DOHH2 (cell line): Measurements from ENCODE around the gene CCDC85A.

Source experiments
- H3F3A ChIP-seq: fragments of 200-600 bp; sonication (generic), shearing (Covaris generic); 2 replicates; pipeline ENCODE4 v1.6.0; 2016; ENCODE audit warnings: antibody characterized with exemption, mild to moderate bottlenecking; ENCODE audit not compliant: control insufficient read depth, insufficient read depth
- H3K27ac ChIP-seq: fragments of 200-600 bp; sonication (generic); 2 replicates; pipeline ENCODE4 v1.5.1; 2014; ENCODE audit warnings: low read depth, mild to moderate bottlenecking, low read length, moderate library complexity
- H3K27me3 ChIP-seq: fragments of 200-600 bp; sonication (generic); 2 replicates; pipeline ENCODE4 v1.6.1; 2014; ENCODE audit warnings: mild to moderate bottlenecking, low read length, mixed read lengths; ENCODE audit not compliant: control insufficient read depth
- H3K36me3 ChIP-seq: fragments of 200-600 bp; sonication (generic); 2 replicates; pipeline ENCODE4 v1.6.1; 2014; ENCODE audit warnings: mild to moderate bottlenecking, low read length, moderate library complexity, mixed read lengths; ENCODE audit not compliant: control insufficient read depth
- H3K4me1 ChIP-seq: fragments of 200-600 bp; sonication (generic); 2 replicates; pipeline ENCODE4 v1.6.1; 2014; ENCODE audit warnings: mild to moderate bottlenecking, low read length, mixed read lengths; ENCODE audit not compliant: control insufficient read depth
- H3K4me2 ChIP-seq: fragments of 200-600 bp; sonication (generic); 2 replicates; pipeline ENCODE4 v1.6.0; 2014; ENCODE audit warnings: mild to moderate bottlenecking, low read length, moderate library complexity
- H3K4me3 ChIP-seq: fragments of 200-600 bp; sonication (generic); 2 replicates; pipeline ENCODE4 v1.5.1; 2014; ENCODE audit warnings: mild to moderate bottlenecking, low read length, mixed read lengths
- H3K79me2 ChIP-seq: fragments of 200-600 bp; sonication (generic); 2 replicates; pipeline ENCODE4 v1.6.1; 2014; ENCODE audit warnings: mild to moderate bottlenecking, low read length, mixed read lengths; ENCODE audit not compliant: control insufficient read depth
- H3K9me2 ChIP-seq: fragments of 200-600 bp; sonication (generic); replicated peaks from 2 replicates; pipeline ENCODE4 v1.6.1; 2014; ENCODE audit warnings: mild to moderate bottlenecking, low read length, mixed read lengths; ENCODE audit not compliant: control insufficient read depth
- H3K9me3 ChIP-seq: fragments of 200-600 bp; sonication (generic); 2 replicates; pipeline ENCODE4 v1.6.1; 2014; ENCODE audit warnings: antibody characterized with exemption, low read length, mixed read lengths; ENCODE audit not compliant: control insufficient read depth, insufficient read depth
- H4K20me1 ChIP-seq: fragments of 200-600 bp; sonication (generic); 2 replicates; pipeline ENCODE4 v1.6.0; 2014; ENCODE audit warnings: low read depth, mild to moderate bottlenecking, antibody characterized with exemption, low read length, moderate library complexity; ENCODE audit not compliant: control insufficient read depth, insufficient read depth
- CTCF ChIP-seq: fragments of 200-600 bp; sonication (generic); IDR thresholded peaks from one replicate; pipeline ENCODE4 v1.5.1; 2014; ENCODE audit warnings: antibody characterized with exemption, mild to moderate bottlenecking, low read depth, low read length; ENCODE audit not compliant: poor library complexity, severe bottlenecking
- EZH2phosphoT487 ChIP-seq: fragments of 200-600 bp; sonication (generic); IDR thresholded peaks from 2 replicates; pipeline ENCODE4 v1.6.1; 2017; ENCODE audit warnings: borderline replicate concordance, mild to moderate bottlenecking, antibody characterized with exemption, low read length, moderate library complexity, mixed read lengths

CCDC85A gene

GRCh38 chr2:56314796-56315195 lies 131.0 kb downstream of the CCDC85A start:
- H3K27ac ChIP-seq, result no peak overlapping the region
- H3F3A ChIP-seq, result no peaks in the 10 kb centered on the region
- H3K4me2 ChIP-seq, result no peak overlapping the region
- H3K9me3 ChIP-seq, result no peaks in the 10 kb centered on the region
- no peaks in the 10 kb centered on the region for H4K20me1 ChIP-seq
- no peak overlapping the region for H3K4me3 ChIP-seq
- no peaks in the 10 kb centered on the region for H3K9me2 ChIP-seq
- no peaks in the 10 kb centered on the region for H3K27me3 ChIP-seq
- TF ChIP-seq CTCF (no peak), EZH2phosphoT487 (no peak)
- no peaks in the 10 kb centered on the region for H3K36me3 ChIP-seq
- H3K4me1 ChIP-seq, result peaks cover 13% of the 10 kb centered on the region; the same call in 1 of the 2 replicates
- no peaks in the 10 kb centered on the region for H3K79me2 ChIP-seq

GRCh38 chr2:56315376-56315775 lies 131.6 kb downstream of the CCDC85A start:
- Histone ChIP-seq H3K4me2 (no peak overlapping the region), H3K9me2 (no peaks in the 10 kb centered on the region), H3K4me1 (peaks cover 13% of the 10 kb centered on the region; the same call in 1 of the 2 replicates), H4K20me1 (no peaks in the 10 kb centered on the region), H3K27ac (no peak overlapping the region), H3K27me3 (no peaks in the 10 kb centered on the region), H3F3A (no peaks in the 10 kb centered on the region), H3K4me3 (no peak overlapping the region), H3K79me2 (no peaks in the 10 kb centered on the region), H3K9me3 (no peaks in the 10 kb centered on the region), H3K36me3 (no peaks in the 10 kb centered on the region)
- TF ChIP-seq EZH2phosphoT487, result no peak
- TF ChIP-seq CTCF, result no peak

- Histone ChIP-seq H3K4me3 (no peak overlapping the region), H3K36me3 (no peaks in the 10 kb centered on the region), H3K9me3 (no peaks in the 10 kb centered on the region), H4K20me1 (no peaks in the 10 kb centered on the region), H3K27ac (no peak overlapping the region), H3K9me2 (no peaks in the 10 kb centered on the region), H3K79me2 (no peaks in the 10 kb centered on the region), H3F3A (no peaks in the 10 kb centered on the region), H3K4me1 (peaks cover 13% of the 10 kb centered on the region; the same call in 1 of the 2 replicates), H3K27me3 (no peaks in the 10 kb centered on the region), H3K4me2 (no peak overlapping the region)
- TF ChIP-seq CTCF (no peak), EZH2phosphoT487 (no peak)
Observed at GRCh38 chr2:56316011-56316410, 132.2 kb downstream of the CCDC85A start.
